ENCODE data around the gene USP20.

- no peak for TF ChIP-seq POLR2AphosphoS5 (IDR thresholded peaks at IDR 0.05; ENCODE audit: low read depth, low read length)
- no peak for TF ChIP-seq TAF1 (IDR thresholded peaks at IDR 0.05; ENCODE audit: borderline replicate concordance, low read depth, low read length)
These were observed 19.4 kb downstream of the USP20 start for GRCh38 chr9:129854588-129855110.

All from GM12892 (cell line).